Raji (cell line): ENCODE results near the gene CDH11.

ENCODE experiments used
- POLR2A ChIP-seq: IDR thresholded peaks from 2 replicates; pipeline ENCODE4 v1.6.1; 2011; ENCODE audit warnings: low read depth, low read length, control low read depth; ENCODE audit not compliant: insufficient read depth

The CDH11 gene

GRCh38 chr16:65099607-65100006 lies 22.3 kb downstream of the CDH11 start:
- no peak for TF ChIP-seq POLR2A

DNA sequence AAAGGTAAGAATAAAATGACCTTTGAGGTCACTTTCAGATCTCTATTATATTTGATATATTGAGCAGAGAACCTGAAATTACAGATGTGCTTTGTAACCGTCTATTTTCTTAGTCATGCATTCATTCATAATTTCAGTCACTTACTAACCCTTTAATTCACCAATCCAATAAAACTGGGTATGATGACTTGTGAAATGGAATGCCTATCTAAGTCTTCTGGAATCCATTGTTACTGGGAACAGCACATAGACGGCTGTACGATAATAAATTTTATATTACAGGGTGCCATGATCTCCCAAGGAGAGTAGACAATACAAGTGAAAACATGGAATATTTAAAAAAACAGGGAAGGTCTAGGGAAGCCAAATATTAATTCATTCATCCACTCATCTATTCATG lies 22.9 kb downstream of the CDH11 start:
- TF ChIP-seq POLR2A, result no peak

DNA sequence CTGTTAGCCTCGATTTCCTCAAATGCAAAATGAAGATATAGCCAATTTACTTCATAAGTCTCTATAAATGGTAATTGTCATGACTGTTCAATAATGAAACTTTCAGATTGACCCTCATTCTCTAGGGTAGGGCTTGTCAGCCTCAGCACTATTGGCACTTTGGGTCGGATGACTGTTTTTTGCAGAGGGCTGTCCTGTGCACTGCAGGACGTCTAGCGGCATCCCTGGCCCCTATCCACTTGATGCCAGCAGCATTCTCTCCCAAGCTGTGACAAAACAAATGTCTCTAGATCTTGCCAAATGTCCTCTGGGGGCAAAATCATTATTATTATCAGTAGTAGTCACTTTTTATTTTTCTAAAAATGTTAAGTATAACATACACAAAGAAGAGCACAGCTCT lies 24.6 kb downstream of the CDH11 start:
- TF ChIP-seq POLR2A, result no peak

DNA sequence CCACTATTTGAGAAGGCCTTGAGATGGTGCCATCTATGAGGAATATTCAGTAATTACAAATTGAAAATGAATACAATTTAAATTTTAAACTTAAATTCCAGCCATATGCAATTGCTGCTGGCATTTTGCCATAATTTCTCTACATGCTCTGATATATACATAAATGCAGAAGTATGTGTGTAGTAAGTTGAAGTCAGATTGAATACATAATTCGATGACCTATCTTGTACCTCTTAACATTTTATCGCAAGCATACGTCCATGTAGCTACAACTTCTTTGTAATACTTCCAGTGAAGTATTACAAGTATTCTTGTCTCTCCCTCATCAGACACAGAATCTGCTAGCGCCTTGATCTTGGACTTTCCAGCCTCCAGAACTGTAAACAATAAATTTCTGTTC lies 26.0 kb downstream of the CDH11 start:
- no peak for TF ChIP-seq POLR2A

- TF ChIP-seq POLR2A, result no peak
Observed at GRCh38 chr16:65095090-65095728, 26.7 kb downstream of the CDH11 start.

DNA sequence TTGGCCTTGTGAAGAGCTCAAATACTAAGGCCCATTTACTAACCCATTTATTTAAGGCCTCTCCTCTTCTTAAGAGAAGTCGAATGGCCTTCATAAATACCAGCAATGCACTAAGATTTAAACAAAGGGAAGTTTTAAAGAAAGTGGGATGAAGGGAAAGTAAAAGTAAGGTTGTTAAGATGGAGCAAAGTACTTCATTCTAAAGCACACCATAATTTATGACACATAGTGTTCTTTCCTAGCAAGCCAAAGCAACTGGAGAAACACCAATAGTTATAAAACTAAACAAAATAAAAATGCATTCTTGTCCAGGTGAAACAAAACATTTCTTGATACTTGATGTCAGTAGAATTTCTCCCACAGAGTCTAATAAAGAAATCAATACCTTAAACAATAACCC lies 27.9 kb downstream of the CDH11 start:
- TF ChIP-seq POLR2A, result no peak

GRCh38 chr16:65083164-65083857 lies 38.6 kb downstream of the CDH11 start:
- TF ChIP-seq POLR2A, result no peak

GRCh38 chr16:65079549-65079948 lies 42.3 kb downstream of the CDH11 start:
- TF ChIP-seq POLR2A, result no peak

GRCh38 chr16:65077181-65077580 lies 44.7 kb downstream of the CDH11 start:
- TF ChIP-seq POLR2A, result no peak

DNA sequence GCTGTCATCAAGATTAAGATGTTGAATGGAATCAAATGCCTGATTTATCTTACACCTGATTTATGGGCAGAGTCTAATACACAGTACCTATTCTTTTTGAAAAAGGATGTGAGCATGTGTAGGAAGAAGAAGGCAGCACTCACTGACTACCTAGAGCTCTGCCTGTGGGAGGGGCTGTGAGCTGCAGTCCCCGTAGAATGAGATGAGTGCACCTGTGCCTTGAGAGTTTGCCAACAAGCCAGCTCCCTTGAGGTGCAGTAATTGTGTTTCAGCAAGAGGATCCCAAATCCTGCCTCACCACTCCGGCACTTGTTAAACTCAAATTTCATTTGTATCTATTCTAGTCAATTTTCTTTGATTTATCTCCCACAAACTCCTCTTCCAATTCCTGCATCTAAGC lies 46.0 kb downstream of the CDH11 start:
- no peak for TF ChIP-seq POLR2A

GRCh38 chr16:65071433-65072311 lies 50.2 kb downstream of the CDH11 start:
- TF ChIP-seq POLR2A, result no peak

- TF ChIP-seq POLR2A, result no peak
Observed at GRCh38 chr16:65070831-65071432, 50.9 kb downstream of the CDH11 start.

DNA sequence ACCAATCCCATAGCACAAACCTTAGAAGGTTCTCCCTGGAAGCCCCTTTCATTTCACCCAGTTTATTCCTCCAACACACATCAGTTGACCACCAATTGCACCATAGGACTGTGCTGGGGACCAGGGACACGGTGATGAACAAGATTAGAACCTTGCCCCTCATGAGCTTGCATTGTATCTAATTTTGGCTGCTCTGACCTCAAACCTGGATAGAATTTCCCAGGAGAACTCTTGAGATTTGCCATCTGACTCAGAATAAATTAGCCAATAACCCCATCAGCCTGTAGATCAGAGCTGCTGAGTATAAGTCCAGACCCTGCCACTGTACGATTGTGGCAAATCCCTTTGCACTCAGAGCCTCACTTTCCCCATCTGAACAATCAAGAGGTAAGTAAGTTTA lies 52.1 kb downstream of the CDH11 start:
- no peak for TF ChIP-seq POLR2A

DNA sequence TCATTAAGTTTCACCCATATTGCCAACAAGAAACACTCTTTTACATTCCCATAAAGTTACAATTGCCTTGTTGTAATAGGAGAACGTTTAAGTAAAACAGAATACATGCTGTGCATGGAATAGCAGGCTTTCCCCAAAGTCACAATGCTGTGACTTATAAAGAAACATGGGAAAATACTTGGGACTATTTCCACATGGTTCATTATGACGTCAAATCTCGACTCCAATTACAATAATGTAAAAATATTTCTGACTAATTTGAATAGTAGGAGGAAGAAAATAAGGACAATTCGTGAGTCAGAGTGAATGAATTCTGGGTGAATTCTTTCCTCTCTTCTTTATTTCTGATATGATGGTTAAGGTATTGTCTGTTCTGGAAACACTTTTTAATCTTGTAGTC lies 52.8 kb downstream of the CDH11 start:
- no peak for TF ChIP-seq POLR2A

GRCh38 chr16:65068151-65068740 lies 53.6 kb downstream of the CDH11 start:
- no peak for TF ChIP-seq POLR2A
